Right kidney (tissue), 1 donor: ENCODE measurements around the gene GAS2L1.
"Not testable (repeated sequence)": the region's sequence is repeated elsewhere in the genome, so short reads cannot be mapped to it uniquely, and the experiment has no call there.

Experiments
- DNase-seq: peaks from one replicate; pipeline ENCODE4 v3.0.0-alpha.2; 2016

Gene GAS2L1

DNA sequence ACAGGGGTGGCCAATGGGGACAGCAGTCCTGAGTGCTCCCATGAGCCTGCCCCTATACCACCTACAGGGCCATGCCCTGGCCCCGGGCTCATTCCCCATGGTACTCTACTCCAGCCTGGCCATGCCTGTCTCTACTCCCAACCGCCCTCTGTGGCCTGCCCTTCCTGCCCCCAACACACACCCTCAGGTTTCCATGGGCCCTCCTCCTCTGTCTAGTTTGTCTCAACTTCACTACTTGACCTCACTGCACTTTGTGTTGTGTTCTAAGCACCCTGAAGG is 35.3 kb downstream of the GAS2L1 start:
- no peak for DNase-seq

DNA sequence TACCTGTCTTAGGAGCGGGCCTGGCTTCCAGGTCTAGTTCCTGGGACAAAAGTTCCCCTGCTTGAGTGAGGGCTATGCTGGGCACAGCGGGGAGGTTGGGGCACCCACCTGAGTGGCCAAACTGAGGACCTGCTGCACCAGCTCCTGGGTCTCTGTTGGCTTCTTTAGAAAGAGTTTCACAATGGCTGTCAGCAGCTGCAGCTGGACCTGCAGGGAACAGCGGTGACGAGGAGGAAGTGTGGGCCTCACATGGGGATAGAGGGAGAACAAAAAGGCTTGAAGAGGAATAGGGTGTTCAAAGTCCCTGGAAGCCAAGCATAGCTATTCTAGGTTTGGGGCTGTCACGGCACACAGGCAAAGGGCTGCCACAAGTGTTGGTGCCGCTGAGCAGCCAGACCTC is 35.7 kb downstream of the GAS2L1 start:
- DNase-seq, result no peak

DNA sequence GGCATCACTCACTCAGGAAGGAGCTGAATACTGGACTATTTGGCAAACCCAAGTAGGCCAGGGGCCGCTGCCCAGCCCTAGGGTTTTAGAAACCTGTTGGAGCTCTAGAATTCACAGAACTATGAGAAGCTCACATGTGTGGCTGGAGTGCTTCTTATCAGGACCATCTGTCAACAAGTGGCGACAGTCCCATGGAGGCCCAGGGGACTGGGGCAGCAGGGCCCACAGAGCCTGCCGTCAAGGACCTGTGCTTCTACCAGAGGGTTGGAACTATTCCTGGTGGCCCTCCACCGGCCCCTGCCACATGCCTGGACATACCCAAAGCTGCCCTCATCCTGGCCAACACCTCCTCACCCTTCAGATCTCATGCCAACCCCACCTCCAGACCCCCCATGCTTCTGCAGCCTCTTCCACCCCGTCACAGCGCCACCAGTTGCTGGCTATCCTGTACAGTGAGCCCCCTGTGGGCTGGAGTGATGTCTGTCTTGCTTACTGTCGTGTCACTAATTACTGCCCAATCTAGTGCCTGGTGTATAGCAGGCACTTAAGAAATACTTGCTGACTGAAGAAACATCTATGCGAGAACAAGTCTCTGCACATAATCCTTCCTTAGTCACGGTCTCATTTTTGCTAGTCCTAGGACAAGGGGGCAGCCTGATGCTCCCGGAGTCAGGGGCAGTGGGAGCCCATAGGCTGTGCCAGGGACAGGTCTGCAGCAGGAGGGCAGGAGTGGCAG is 36.3 kb downstream of the GAS2L1 start:
- DNase-seq, result no peak

DNA sequence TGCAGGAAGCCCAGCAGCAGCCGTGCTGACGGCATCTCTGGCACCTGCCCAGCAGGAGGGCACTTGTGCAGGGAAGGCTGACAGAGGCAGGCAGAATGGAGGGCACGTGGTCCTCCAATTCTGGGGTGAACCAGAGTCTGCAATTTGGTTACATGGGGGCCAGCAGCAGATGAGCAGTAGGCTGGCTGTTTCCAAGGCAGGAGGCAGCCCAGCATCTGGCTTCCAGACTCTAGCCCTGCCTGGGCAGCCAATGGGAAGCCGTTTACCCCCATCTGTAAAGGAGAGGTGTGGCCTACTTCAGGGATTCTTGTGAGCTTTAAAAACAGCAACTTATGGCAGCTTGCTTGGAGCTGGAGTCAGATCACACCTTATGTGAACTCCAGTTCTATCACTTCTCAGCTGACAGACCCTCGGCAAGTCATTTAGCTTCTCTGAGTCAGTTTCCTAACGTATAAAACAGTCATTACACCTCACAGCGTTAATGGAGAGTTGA is 36.9 kb downstream of the GAS2L1 start:
- DNase-seq, result no peak

DNA sequence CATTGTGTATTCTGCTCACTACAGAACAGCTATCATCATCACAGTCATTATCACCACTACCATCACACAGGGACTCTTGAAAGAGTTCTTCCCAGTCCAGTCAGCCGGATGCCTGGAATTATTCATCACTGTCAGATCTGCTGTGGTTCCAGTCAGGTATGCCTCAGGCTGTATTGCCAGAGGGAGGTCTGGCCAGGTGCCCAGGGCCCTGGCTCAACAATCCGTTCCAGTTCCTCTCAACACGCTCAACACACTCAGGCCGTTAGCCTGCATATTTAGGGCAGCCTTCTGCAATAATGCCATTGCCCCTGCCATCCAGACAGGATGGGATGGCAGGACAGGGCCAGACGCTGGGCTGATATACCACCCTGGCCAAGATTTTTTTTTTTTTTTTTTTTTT is 37.7 kb downstream of the GAS2L1 start:
- no peak for DNase-seq

DNA sequence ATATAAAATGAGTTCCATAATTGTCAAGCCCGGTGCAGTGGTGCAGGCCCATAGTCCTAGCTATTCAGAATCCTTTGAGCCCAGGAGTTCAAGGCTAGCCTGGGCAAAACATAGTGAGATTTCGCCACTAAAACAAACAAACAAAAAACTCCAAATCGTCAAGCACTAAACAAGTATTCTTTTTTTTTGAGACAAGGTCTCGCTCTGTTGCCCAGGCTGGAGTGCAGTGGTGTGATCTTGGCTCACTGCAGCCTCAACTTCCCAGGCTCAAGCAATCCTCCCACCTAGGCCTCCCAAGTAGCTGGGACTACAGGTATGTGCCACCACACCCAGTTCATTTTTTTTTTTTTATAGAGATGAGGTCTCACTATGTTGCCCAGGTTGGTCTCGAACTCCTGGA is 38.4 kb downstream of the GAS2L1 start:
- not testable (repeated sequence) for DNase-seq

DNA sequence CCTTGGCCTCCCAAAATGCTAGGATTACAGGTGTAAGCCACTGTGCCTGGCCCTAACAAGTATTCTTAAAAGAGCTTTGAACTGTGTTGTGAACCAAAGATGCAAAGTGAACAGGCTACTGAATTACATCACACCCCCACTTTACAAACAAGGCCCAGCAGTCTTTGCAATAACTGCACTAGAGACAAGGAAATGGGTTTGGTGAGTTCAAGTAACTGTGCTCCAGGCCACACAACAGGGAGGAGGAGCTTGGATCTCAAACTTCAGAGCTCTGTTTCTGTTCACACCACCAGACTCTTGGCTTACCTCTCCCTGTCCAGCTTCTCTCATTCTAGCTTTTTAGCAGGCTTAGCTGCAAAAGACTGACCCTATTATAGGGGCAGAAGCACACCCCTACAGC is 39.5 kb downstream of the GAS2L1 start:
- DNase-seq, result no peak

DNA sequence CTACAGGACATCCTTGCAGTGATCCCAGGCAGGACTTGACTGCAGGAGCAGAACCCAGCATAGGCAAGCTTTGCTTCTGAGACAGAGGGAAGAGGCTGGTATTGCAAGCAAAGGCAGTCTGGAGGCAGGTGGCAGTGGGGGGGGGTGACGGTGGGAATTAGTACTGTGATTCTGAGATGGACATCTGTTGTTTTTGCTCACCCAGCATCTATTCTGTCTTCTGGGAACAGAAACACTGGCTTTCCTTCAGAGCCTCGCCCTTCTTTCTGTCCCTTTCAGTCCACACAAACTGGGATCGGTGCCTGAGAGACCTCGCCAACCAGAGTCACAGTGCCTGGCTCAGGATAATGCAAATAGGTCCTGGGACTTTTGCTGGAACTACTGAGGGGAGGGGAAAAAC is 40.2 kb downstream of the GAS2L1 start:
- no peak for DNase-seq

DNA sequence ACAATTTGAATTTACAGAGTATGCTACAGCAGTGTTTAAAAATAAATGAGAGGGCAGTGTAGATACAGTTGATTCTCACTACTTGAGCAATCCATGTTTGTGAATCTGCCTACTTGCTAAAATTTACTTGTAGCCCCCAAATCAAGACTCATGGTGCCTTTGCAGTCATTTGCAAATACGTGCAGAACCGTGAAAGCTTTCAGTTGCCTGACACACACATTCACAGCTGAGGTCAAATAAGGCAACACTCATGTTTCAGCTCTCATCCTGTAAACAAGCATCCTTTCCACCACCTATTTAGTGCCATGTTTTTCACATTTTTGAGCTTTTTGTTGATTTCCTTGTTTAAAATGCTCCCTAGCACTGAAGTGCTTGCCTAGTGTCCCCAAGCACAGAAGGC is 41.6 kb downstream of the GAS2L1 start:
- no peak for DNase-seq

DNA sequence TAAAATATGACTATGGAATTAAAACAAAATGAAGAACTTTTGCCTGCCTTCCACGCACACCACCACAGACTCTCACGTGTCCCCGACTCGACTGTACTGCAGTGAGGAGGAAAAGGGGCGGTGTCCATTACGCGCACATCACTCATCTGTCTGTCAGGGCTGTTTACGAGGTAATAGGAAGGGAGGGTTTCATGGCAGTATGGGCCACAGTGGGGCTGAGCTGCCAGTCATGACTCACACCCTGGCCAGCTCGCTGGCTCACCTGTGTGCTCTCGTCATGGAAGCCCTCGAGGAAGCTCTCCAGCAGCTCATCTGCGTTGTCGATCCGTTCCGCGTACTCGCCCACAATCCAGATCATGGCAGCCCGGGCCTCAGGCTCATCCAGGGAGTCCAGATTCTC is 42.5 kb downstream of the GAS2L1 start:
- no peak for DNase-seq

DNA sequence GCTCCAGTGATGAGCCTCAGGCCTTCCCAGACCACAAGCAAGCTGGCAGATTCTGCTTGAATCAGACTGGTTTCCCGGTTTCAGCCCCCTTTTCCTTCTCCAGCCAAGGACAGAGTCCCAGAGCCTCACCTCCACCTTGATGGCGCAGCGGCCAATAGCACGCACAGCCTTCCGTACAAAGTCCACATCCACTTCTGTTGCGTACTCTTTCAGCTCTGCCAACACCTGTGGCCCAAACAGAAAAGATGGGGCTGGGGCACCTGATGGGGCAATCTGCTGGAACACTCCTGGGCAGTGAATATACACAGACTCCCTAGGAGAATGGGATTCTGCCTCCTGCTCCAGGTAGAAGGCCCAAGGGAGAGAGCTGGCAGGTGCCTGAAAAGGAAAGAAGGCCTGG is 44.6 kb downstream of the GAS2L1 start:
- no peak for DNase-seq

DNA sequence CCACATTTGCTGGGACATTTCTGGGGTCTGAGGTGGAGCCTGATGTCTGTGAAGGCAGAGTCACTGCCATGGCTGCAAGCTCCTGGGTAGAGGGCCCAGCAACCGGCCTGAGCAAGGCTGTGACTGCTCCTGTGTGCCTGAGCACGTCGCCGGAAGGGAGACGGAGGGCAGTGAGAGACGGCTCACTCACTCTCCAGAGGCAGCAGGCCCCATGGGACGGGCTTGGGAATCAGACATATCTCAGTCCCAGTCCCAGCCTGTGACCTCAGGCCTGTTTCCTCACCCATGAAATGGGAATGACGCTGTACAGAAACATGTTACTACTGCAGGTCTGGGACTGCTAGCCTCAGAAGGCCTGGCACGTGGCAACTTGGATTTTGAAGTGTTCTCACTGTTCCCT is 45.4 kb downstream of the GAS2L1 start:
- no peak for DNase-seq

DNA sequence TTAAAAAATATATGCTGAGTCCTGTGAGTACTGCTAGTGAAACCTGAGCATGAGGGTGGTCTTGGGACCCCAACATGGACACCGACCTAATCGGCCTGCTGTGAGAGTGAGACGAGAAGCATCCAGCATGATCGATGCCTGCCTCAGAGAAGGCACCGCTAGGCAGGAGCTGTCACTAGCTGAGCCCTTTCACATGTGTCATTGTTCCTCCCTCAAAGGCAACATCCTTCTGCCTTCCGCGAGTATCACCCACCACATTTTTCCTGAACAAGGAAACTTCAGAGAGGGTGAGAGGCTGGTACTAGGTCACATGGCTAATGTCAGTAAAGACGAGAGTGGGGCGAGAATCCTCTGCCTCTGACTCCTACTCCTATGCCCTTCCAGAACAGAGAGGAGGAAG is 46.3 kb downstream of the GAS2L1 start:
- DNase-seq, result no peak

DNA sequence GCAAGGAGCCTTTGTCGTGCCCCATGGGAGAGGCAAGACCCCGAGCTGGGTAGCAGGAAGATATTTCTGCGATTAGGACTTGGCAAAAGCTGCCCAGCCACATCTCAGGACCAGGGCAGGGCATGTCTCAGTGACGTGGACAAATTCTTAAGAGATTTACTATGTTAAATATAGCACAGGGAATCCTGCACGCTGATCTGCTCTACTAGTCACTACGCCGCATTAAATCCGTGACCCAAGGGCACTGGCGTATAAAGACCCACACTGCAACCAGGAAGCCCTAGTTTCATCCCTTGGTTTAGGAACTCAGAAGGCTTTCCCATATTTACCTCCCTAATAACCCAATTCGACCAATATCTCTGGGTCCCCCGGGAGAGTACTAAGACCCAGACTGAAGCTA is 46.8 kb downstream of the GAS2L1 start:
- DNase-seq, result no peak

DNA sequence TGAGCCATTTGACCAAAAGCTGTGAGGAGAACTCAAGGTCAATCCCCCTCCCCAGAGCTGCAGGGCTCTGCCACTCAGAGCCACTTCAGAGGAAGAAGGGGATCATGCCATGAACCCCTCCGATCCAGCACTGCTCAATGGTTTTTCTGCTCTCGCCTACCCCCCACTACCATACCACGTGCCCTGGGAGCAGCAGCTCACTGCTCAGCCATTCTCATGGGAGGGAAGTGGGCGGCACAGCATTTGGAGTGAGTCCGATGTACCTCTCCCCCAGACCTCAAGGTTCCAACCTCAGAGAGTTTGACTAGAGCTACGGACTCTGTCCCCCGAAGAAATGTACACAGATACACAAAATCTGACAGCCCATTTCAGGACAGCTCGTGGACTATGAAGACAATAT is 47.4 kb downstream of the GAS2L1 start:
- no peak for DNase-seq

DNA sequence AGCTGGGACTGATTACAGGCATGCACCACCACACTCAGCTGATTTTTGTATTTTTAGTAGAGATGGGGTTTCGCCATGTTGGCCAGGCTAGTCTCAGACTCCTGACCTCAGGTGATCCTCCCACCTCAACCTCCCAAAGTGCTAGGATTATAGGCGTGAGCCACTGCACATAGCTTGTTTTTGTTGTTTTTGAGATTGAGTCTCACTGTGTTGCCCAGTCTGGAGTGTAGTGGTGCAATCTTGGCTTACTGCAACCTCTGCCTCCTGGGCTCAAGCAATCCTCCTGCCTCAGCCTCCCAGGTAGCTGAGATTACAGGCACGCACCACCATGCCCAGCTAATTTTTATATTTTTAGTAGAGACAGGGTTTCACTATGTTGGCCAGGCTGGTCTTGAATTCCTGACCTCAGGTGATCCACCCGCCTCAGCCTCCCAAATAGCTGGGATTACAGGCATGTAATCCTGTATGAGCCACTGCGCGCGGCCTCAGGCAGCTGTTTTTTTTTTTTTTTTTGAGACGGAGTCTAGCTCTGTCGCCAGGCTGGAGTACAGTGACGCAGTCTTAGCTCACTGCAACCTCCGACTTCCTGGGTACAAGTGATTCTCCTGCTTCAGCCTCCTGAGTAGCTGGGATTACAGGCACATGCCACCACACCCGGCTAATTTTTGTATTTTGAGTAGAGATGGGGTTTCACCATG is 50.9 kb downstream of the GAS2L1 start:
- not testable (repeated sequence) for DNase-seq

DNA sequence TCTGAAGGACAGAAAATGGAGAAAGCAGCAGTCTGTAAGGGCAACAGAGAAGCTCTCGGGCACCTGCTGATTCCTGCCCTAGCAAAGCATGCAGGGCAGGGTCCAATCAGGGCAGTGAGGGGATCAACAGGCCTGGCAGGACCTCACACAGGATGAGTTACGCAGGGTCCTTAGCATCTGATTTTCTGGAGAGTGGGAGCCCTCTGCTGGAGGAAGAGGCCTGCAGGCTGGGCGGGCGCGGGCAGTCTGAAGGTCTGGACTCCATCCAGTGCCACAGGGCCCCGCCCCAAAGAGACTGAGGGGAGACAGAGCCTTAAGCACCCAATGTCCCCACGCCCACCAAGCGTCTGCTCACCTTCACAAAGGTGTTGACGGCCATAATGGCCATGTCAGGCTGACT is 53.0 kb downstream of the GAS2L1 start:
- peak; percentile 27 for DNase-seq
